Measurements from ENCODE around the gene MARS2. TPM values are rescaled to one million over a fixed set of nuclear protein-coding genes. Genes with fewer than 3 reads are reported as not detected.
"Not testable (repeated sequence)": the region's sequence is repeated elsewhere in the genome, so short reads cannot be mapped to it uniquely, and the experiment has no call there.

The MARS2 gene
- total RNA-seq, 2 experiments from 2014 or later: 25.2 to 27.1 TPM

DNA sequence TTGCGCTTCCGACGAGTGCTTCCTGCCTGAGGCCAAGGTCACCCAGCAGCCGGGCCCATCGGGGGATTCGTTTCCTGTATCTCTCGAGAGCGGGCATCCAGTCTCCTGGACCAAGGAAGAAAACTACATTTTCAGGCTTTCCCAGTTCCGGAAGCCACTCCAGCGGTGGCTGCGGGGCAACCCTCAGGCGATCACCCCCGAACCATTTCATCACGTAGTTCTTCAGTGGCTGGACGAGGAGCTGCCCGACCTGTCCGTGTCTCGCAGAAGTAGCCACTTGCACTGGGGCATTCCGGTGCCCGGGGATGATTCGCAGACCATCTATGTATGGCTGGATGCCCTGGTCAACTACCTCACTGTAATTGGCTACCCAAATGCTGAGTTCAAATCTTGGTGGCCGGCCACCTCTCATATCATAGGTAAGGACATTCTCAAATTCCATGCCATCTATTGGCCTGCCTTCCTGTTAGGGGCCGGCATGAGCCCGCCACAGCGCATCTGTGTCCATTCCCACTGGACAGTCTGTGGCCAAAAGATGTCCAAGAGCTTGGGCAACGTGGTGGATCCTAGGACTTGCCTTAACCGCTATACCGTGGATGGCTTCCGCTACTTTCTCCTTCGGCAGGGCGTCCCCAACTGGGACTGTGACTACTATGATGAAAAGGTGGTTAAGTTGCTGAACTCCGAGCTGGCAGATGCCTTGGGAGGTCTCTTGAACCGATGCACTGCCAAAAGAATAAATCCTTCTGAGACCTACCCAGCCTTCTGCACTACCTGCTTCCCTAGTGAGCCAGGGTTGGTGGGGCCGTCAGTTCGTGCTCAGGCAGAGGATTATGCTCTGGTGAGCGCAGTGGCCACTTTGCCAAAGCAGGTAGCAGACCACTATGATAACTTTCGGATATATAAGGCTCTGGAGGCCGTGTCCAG, 1.0 kb downstream of the MARS2 start:
- CTCF ChIA-PET: interaction anchor here (0.6 to 1.5 kb wide), 2 partner anchors 26 to 73 kb away, joined by 4 to 6 read pairs; no protein-coding TSS in a partner anchor
- POLR2A ChIA-PET: interaction anchor here (0.6 to 1.5 kb wide), 3 partner anchors 190 to 271 kb away, joined by 3 to 7 read pairs (median 5); partner anchors contain the start of genes HSPD1, HSPE1, MOB4 and SF3B1

- CTCF ChIA-PET: interaction anchor here (1.5 kb wide), 1 partner anchor 72 kb away, joined by 6 read pairs; no protein-coding TSS in a partner anchor
- POLR2A ChIA-PET: no interaction called here
Observed at GRCh38 chr2:197706839-197707207, 1.7 kb downstream of the MARS2 start.

DNA sequence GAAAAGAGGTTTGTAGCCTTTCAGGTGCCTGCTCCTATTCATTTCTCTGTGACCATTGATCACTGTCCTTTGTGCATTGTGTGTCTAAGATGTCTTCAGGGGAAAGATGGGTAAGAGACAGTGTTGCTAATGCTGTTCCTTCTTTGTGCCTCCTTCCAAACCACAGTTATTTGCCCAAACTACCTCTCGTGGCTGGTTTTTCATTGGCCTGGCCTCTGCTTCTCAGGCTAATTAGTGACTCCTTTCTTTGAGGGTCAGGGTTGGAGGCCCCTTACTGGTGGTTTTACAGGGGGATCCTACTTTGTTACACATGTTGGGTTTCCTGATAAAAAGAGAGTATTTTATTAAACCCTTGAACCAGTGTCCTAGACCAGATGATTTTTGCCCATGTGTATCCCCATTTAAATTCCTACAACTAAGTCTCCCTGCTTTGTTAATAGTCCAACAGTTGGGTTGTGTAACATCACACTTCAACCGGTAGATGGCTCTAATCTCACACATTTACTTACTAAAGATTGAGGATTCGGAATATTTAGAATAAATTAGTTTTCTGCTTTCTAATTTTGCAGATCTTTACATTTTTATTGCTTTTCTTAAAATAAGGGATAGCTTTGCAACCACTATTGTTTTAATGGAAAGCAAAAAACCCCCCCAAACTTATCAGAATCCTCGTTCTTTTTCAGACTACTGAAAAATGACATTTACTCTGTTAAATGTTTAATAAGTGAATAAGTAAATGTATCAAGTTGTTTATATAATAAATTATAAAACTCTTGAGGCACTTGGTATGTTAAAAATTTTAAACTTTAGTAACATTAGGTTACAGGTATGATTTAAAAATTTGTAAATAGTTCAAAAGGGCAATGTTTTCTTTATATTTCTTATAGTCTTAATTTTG, 2.4 kb downstream of the MARS2 start:
- POLR2A ChIA-PET: no interaction called here

GRCh38 chr2:197708331-197708730, 3.2 kb downstream of the MARS2 start:
- CTCF ChIA-PET: no interaction called here
- POLR2A ChIA-PET: no interaction called here

More for the DNA sequence above, 2.4 kb downstream of the MARS2 start:
- CTCF ChIA-PET: no interaction called here

GRCh38 chr2:197709140-197709539, 4.0 kb downstream of the MARS2 start:
- POLR2A ChIA-PET: not testable (repeated sequence)
- CTCF ChIA-PET: interaction anchor here (0.7 kb wide), 1 partner anchor 35 kb away, joined by 3 read pairs; no protein-coding TSS in a partner anchor

GRCh38 chr2:197710424-197711042, 5.4 kb downstream of the MARS2 start:
- CTCF ChIA-PET: no interaction called here

DNA sequence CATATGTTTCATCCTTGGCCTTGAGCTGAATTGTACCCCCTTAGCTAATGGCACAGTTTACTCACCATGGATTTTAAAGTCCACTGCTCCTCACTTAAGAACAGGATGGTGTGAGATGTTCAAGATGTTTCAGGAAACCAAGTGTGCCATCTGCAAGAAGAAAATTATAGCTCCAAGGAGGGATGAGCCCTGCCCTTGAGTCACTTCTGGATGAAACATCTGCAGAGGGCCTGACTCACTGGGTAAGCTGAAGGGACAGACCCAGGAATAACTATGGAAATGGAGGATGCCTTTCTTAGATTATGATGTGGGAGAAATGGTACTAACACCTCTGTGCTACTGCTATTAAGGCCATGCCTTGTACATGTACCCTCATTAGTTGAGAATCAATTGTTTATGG, 6.4 kb downstream of the MARS2 start:
- CTCF ChIA-PET: no interaction called here
- POLR2A ChIA-PET: no interaction called here

More at GRCh38 chr2:197710424-197711042, 5.4 kb downstream of the MARS2 start:
- POLR2A ChIA-PET: no interaction called here

DNA sequence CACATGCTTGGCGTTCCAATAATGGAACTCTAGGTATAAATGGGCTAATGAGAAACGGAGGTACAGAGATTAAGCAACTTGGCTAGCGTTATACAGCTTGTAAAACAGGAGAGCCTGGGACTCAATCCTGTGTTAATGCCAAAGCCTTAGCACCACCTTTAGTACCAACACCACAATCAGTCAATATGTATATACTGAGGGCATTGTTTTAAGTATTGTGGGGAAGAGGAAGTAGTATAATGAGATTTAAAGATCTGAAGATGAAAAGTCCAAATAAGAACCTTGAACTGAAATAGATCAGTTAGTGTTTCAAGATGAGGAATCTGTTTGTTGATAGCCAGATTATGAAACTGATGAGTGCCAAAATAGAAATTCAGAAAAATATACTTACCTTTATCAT, 8.1 kb downstream of the MARS2 start:
- ChIA-PET POLR2A (no interaction called here), CTCF (no interaction called here)

GRCh38 chr2:197717863-197718262, 12.7 kb downstream of the MARS2 start:
- CTCF ChIA-PET: no interaction called here
- POLR2A ChIA-PET: no interaction called here

DNA sequence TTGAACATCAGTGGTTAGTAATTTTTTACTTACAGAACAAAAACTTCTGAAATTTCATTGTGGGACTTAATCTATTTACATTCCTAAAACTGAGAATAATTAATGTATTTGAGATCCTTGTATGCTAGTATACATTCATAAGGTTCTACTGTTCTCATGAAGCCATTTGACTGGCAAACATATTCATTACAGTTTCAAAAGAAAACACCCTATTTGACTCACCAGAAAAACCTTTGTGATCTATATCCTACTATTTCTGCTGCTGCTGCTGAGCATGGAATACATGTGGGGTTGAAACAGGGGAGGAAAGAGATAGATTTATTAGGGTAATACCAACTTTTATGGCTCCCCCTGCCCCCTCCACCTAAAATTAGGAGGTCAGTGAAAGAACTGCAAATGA, 21.8 kb downstream of the MARS2 start:
- CTCF ChIA-PET: no interaction called here

GRCh38 chr2:197728555-197729544, 23.7 kb downstream of the MARS2 start:
- CTCF ChIA-PET, POLR2A ChIA-PET: not testable (repeated sequence)

More for the DNA sequence above, 21.8 kb downstream of the MARS2 start:
- POLR2A ChIA-PET: no interaction called here

GRCh38 chr2:197740200-197740599, 35.0 kb downstream of the MARS2 start:
- ChIA-PET POLR2A (no interaction called here), CTCF (no interaction called here)

Other genes with a start within 250 kb of the MARS2 start
- gene HSPD1, start 205.5 kb upstream of the MARS2 start, total RNA-seq: 1,000 to 10,000 TPM; 1,206 to 1,225 TPM
- gene HSPE1, start 205.0 kb upstream of the MARS2 start, total RNA-seq: 100 to 1,000 TPM; 479 to 516 TPM
- 10 to 100 TPM; 23.4 to 23.6 TPM for gene MOB4, start 189.3 kb upstream of the MARS2 start, total RNA-seq
- not detected for gene RFTN2, start 29.8 kb upstream of the MARS2 start, total RNA-seq
- gene BOLL, start 80.0 kb downstream of the MARS2 start, total RNA-seq: not detected
- gene PLCL1, start 99.2 kb downstream of the MARS2 start, total RNA-seq: under 1 TPM; 0.17 to 0.23 TPM